ENCODE results near the gene LDLRAD3.

LDLRAD3 gene

DNA sequence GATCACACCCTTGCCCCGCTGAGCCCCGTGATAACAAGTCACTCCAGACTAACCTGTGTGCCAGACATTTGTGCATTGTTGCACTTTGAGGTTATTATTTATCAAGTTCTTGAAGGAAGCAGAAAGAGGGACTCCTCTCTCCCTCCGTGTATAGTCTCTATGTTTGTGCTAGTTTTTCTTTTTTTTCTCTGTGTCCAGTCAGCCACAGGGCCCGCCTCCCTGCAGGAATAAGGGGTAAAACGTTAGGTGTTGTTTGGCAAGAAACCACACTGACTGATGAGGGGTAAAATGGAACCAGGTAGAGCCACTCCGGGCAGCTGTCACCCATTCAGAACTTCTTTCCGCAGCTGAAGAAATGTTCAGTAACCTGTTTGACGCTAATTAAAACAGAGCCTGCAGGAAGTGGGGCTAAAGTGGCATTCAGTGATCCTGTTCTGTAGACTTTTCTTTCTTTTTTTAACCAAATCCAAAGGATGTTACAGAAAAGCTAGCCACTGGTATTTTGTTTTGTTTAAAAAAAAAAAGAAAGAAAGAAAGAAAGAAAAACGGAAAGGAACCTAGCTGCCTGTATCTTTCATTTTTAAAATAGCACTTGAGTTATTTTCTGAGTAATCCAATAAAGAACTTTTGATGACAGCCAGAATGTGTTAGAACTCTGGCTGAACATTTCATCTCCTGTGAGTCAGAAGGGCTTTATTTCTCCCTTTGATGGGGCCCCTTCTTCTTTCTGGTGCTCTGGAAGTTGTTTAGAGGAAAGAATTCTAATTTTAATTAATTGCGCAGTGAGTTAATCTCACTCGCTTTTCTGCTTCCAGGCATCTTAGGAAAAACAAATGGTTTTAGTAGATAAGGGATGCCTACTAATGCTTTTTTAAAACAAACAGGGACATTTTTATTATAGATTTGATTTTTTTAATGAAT lies 287.2 kb downstream of the LDLRAD3 start:
- Histone ChIP-seq H3K4me2 (ENCODE audit: low read length) (no peak overlapping the region), H3K9me2 (replicated peaks; ENCODE audit: control insufficient read depth, low read length) (no peaks in the 10 kb centered on the region), H3K4me1 (ENCODE audit: control insufficient read depth, low read length) (no peaks in the 10 kb centered on the region), H3K4me3 (ENCODE audit: low read length) (no peak overlapping the region), H3K9me3 (ENCODE audit: control insufficient read depth, insufficient read depth, low read length) (no peaks in the 10 kb centered on the region), H3K27me3 (ENCODE audit: control insufficient read depth, low read length) (no peaks in the 10 kb centered on the region), H3K27ac (ENCODE audit: low read depth, low read length) (no peak overlapping the region), H3K79me2 (ENCODE audit: control insufficient read depth, low read length) (no peaks in the 10 kb centered on the region), H3K36me3 (ENCODE audit: control insufficient read depth, low read length) (no peaks in the 10 kb centered on the region), H3F3A (ENCODE audit: control insufficient read depth, insufficient read depth) (no peaks in the 10 kb centered on the region), H4K20me1 (ENCODE audit: control insufficient read depth, insufficient read depth, low read depth, low read length) (no peaks in the 10 kb centered on the region)
- TF ChIP-seq, protein P1, sequence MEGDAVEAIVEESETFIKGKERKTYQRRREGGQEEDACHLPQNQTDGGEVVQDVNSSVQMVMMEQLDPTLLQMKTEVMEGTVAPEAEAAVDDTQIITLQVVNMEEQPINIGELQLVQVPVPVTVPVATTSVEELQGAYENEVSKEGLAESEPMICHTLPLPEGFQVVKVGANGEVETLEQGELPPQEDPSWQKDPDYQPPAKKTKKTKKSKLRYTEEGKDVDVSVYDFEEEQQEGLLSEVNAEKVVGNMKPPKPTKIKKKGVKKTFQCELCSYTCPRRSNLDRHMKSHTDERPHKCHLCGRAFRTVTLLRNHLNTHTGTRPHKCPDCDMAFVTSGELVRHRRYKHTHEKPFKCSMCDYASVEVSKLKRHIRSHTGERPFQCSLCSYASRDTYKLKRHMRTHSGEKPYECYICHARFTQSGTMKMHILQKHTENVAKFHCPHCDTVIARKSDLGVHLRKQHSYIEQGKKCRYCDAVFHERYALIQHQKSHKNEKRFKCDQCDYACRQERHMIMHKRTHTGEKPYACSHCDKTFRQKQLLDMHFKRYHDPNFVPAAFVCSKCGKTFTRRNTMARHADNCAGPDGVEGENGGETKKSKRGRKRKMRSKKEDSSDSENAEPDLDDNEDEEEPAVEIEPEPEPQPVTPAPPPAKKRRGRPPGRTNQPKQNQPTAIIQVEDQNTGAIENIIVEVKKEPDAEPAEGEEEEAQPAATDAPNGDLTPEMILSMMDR (IDR thresholded peaks at IDR 0.05; ENCODE audit: low read depth, low read length, poor library complexity, severe bottlenecking) = no peak
- TF ChIP-seq EZH2phosphoT487 (IDR thresholded peaks at IDR 0.05; ENCODE audit: borderline replicate concordance, low read length) = no peak

DNA sequence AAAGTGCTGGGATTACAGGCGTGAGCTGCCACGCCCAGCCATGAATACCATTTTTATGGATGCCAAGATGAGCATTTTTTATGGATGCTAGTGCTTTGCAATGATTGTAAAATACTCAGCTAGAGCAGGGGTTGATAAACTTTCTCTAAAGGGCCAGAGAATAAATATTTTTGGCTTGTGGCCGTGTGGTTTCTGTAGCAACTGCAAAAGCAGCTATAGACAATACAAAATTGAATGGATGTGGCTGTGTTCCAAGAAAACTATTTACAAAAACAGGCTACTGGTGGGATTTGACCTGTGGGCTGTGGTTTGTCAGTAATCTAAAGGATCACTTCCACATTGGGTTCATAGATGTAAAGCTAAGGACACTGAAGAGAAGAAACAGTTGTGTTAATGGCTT lies 289.3 kb downstream of the LDLRAD3 start:
- H4K20me1 ChIP-seq (ENCODE audit: control insufficient read depth, insufficient read depth, low read depth, low read length) = no peaks in the 10 kb centered on the region
- no peaks in the 10 kb centered on the region for H3K9me3 ChIP-seq (ENCODE audit: control insufficient read depth, insufficient read depth, low read length)
- no peaks in the 10 kb centered on the region for H3K27me3 ChIP-seq (ENCODE audit: control insufficient read depth, low read length)
- no peaks in the 10 kb centered on the region for H3K79me2 ChIP-seq (ENCODE audit: control insufficient read depth, low read length)
- no peaks in the 10 kb centered on the region for H3K9me2 ChIP-seq (replicated peaks; ENCODE audit: control insufficient read depth, low read length)
- H3K4me3 ChIP-seq (ENCODE audit: low read length) = no peak overlapping the region
- H3K36me3 ChIP-seq (ENCODE audit: control insufficient read depth, low read length) = no peaks in the 10 kb centered on the region
- H3K4me1 ChIP-seq (ENCODE audit: control insufficient read depth, low read length) = no peaks in the 10 kb centered on the region
- H3K27ac ChIP-seq (ENCODE audit: low read depth, low read length) = no peak overlapping the region
- H3K4me2 ChIP-seq (ENCODE audit: low read length) = no peak overlapping the region
- H3F3A ChIP-seq (ENCODE audit: control insufficient read depth, insufficient read depth) = no peaks in the 10 kb centered on the region
- TF ChIP-seq, protein P1 (IDR thresholded peaks at IDR 0.05; ENCODE audit: low read depth, low read length, poor library complexity, severe bottlenecking) = no peak
- TF ChIP-seq EZH2phosphoT487 (IDR thresholded peaks at IDR 0.05; ENCODE audit: borderline replicate concordance, low read length) = no peak

DNA sequence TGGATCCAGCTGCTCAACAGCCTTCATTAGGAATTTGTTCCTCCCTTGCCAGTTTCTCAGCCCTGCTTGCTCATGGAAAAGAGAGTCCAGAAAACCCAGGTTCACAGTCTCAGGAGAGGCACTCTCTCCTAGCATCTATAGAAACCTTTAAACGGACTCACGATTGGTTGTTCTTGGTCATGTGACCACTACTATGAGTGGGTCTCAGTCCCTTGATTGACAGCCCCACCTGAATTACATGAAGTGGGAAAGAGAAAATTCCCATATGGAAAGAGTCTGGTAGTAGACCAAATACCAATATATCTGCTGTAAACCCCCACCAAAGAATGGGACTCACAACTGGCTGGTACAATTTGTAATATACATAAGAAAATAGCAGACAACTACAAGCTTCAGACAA lies 291.0 kb downstream of the LDLRAD3 start:
- Histone ChIP-seq H3K36me3 (ENCODE audit: control insufficient read depth, low read length) (no peaks in the 10 kb centered on the region), H3F3A (ENCODE audit: control insufficient read depth, insufficient read depth) (no peaks in the 10 kb centered on the region), H3K4me2 (ENCODE audit: low read length) (no peak overlapping the region), H3K27ac (ENCODE audit: low read depth, low read length) (no peak overlapping the region), H4K20me1 (ENCODE audit: control insufficient read depth, insufficient read depth, low read depth, low read length) (no peaks in the 10 kb centered on the region), H3K9me2 (replicated peaks; ENCODE audit: control insufficient read depth, low read length) (no peaks in the 10 kb centered on the region), H3K9me3 (ENCODE audit: control insufficient read depth, insufficient read depth, low read length) (no peaks in the 10 kb centered on the region), H3K79me2 (ENCODE audit: control insufficient read depth, low read length) (no peaks in the 10 kb centered on the region), H3K4me1 (ENCODE audit: control insufficient read depth, low read length) (no peaks in the 10 kb centered on the region), H3K27me3 (ENCODE audit: control insufficient read depth, low read length) (no peaks in the 10 kb centered on the region), H3K4me3 (ENCODE audit: low read length) (no peak overlapping the region)
- TF ChIP-seq EZH2phosphoT487 (IDR thresholded peaks at IDR 0.05; ENCODE audit: borderline replicate concordance, low read length) = no peak
- TF ChIP-seq, protein P1 (IDR thresholded peaks at IDR 0.05; ENCODE audit: low read depth, low read length, poor library complexity, severe bottlenecking) = no peak

Measured in DOHH2 (cell line).